Fibroblast of the aortic adventitia (primary cell): ENCODE data around the gene B4GALNT1. TPM values are rescaled to one million over a fixed set of nuclear protein-coding genes. Genes with fewer than 3 reads are reported as not detected.

Source experiments
- DNase-seq: peaks from one replicate; pipeline ENCODE4 v3.0.0-alpha.2; 2010; ENCODE audit warnings: low read depth
- H3K4me3 ChIP-seq: 2 replicates; pipeline ENCODE4 v1.5.1; 2011; ENCODE audit warnings: low read depth, mild to moderate bottlenecking, control low read depth, low read length, moderate library complexity
- CTCF ChIP-seq: IDR thresholded peaks from 2 replicates; pipeline ENCODE4 v1.5.1; 2011; ENCODE audit warnings: mild to moderate bottlenecking, low read length, control low read depth, inconsistent platforms; ENCODE audit not compliant: insufficient read depth
- total RNA-seq: library from RNA; depleted of rRNA; stranded (reverse); fragments of >200 nt; gene quantifications from 2 replicates; pipeline ENCODE4 v1.2.3, GENCODE V29; 2012; ENCODE audit warnings: low replicate concordance

The B4GALNT1 gene
- total RNA-seq, 1 donor = 6.9 TPM

DNA sequence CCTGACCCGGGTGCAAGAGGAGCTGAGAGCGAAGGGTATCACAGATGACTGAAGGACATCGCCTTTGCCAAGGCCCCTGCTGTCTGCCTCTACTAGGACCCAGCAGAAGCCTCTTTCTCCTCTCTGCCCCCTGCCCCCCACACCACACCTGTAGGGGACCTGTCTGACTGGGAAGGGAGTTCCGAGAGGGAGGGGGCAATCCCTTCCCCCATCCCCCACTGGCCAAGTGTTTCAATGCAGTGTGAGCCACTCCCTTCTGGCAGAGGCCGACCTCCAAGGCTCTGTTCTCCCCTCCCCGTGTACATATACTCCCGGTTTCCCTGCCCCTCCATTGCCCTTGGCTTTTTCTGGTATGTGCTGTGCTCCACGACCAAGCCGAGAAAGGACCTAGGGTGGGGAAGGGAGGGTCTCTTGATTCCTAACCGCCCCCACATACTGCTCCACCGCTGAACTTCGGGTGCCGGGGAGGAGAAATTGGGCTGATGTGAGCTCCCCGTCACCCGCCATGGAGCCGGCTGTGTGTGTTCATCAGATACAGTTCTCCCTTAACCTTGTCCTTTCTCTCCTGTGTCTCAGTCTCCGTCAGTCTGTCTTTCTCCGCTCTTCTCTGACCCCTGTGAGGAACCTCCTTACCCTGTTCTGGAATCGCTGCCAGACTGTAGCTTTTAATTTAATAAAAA is 23.8 kb downstream of the B4GALNT1 start:
- H3K4me3 ChIP-seq = no peak overlapping the region
- no peak for DNase-seq
- TF ChIP-seq CTCF = no peak

GRCh38 chr12:57607958-57608663 is 24.9 kb downstream of the B4GALNT1 start:
- TF ChIP-seq CTCF = no peak
- H3K4me3 ChIP-seq = no peak overlapping the region

DNA sequence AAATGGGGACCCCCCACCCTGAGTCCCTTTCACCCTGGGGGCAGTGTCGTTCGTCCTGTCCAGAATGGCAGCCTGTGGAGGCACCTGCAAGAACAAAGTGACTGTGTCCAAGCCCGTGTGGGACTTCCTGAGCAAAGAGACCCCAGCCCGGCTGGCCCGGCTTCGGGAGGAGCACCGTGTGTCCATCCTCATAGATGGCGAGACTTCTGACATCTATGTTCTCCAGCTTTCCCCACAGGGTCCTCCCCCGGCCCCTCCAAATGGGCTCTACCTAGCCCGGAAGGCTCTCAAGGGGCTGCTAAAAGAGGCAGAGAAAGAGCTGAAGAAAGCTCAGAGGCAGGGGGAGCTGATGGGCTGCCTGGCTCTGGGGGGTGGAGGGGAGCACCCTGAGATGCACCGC is 26.2 kb downstream of the B4GALNT1 start:
- H3K4me3 ChIP-seq = no peak overlapping the region
- no peak for DNase-seq
- no peak for TF ChIP-seq CTCF

More at GRCh38 chr12:57607958-57608663, 24.9 kb downstream of the B4GALNT1 start:
- DNase-seq = no peak

DNA sequence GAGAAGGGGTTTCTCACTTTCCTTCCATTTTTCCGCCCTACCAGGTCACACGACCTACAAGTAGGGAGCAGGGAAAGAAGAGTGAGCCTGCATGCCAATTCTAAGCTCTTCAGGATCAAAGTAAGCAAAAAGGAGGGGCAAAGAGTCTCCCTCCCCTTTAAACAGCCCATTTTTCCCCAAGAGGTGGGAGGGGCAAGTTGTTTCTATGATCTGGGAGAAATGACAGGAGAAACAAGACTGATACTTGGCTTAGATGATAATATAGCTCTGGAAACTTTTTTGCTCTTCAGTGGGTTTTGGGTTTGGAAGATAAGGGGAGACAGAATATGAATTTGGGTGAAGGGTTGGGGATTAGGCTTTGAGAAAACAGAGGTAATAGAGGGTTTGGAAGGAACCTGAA is 26.6 kb downstream of the B4GALNT1 start:
- no peak overlapping the region for H3K4me3 ChIP-seq
- no peak for TF ChIP-seq CTCF
- DNase-seq = no peak

GRCh38 chr12:57605811-57606311 is 27.1 kb downstream of the B4GALNT1 start:
- no peak for DNase-seq
- TF ChIP-seq CTCF = no peak
- peak overlapping the region; percentile 72 for H3K4me3 ChIP-seq

DNA sequence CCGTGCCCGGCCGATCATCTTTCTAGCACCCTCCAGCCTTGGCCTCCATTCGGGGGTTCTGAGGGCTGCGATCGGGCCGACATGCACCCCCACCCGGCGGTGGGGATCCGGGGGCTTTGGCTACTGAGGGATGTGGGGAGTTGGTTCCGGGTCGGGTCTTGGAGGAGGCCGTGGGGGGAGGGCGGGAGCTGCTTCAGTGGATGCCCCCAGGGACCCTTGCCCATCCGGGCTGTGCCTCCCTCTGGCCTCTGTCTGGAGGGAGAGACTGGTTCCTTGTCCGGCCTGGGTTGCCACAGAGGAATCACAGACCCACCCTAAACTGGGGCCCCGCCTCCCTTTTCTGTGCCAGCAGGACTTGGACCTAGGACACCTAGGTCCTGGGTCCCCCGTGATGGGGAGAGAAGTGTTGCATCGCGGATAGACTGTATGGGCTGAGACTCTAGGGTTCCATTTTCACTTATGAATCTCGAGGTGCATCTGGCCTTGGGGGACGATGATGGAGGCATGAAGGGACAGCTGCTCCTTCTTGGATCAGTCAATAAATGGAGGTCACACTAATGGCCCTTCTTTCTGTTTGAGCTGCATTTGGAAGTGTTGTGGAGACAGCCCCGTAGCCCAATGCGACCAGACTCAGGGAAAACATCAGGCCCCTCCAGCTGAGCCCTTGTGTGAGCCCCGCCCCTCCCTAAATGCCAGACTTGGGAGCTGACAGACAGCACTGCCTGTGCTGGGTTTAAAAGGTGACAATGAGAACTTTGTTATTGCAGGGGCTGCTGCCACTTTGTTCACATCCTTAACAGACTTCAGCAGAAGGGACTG is 27.8 kb downstream of the B4GALNT1 start:
- peak; percentile 9 for DNase-seq
- peak overlapping the region; percentile 72 for H3K4me3 ChIP-seq
- TF ChIP-seq CTCF = no peak
